ENCODE results near the gene RAB34. TPM values are rescaled to one million over a fixed set of nuclear protein-coding genes. Genes with fewer than 3 reads are reported as not detected.
A peak's percentile ranks its signal among the peaks of the same experiment; 100 is the strongest.
"Not testable (repeated sequence)": the region's sequence is repeated elsewhere in the genome, so short reads cannot be mapped to it uniquely, and the experiment has no call there.

Gene RAB34
- total RNA-seq, 2 donors from 2014 or later: 165 to 181 TPM

DNA sequence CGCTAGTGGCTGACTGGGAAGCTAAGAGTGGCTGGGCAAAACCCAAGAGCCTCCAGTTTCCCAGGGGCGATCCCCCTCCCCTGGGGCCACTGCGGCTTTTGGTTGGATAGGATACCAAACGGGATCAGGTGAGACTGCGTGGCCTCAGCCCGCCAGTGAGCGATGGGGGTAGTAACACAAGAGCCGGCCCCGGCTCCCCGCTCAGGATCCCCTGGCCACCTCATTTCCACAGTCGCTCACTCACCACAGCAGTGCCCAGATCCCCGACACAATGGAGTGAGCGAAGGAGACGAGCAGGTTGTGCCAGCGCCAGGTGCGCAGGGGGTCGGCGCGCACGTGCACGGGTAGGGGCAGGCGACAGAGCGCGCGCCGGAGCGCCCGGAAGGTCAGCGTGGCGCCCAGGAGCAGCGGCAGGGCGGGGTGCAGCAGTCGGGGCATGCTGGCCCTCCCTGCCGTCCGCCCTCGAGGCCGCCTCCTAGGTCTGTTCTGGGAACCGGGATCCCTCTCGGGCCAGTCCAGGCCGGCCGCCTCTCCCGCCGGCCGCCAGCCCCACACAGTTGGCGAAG is 8.1 kb upstream of the RAB34 start:
- WGBS: 2% methylated on average over 45 of the region's 45 CpGs
- H3K27ac ChIP-seq: peak overlapping the region; percentile 99

DNA sequence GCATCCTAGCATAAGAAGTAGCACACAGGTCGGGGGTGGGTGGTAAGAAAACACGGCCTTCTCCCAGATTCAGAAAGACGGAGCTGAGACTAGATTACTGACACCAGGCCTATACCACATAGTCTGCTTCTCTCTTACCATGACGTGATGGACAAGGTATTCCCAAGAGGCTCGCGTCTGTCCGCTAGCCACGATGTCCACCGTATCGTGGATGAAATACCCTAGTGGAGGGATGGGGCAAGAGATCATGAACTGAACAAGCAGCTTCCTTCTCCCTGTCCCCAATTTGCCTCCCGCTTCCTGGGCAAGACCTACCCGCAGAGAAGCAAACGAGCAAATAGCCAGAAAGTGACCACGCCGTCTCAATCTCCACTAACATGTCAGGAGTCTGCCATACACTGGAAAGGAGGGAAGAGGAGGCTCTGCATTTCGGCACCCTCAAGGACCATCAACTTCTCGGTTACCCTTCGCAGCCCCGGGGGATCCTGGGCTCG is 7.5 kb upstream of the RAB34 start:
- no peak for DNase-seq (ENCODE audit: low spot score)
- H3K4me1 ChIP-seq (replicated peaks): peaks cover 23% of the 10 kb centered on the region
- no peaks in the 10 kb centered on the region for H3K27me3 ChIP-seq (replicated peaks; ENCODE audit: insufficient read depth)
- peak overlapping the region; percentile 63 to 76 for H3K4me3 ChIP-seq
- peak overlapping the region; percentile 99 for H3K27ac ChIP-seq
- WGBS: 27% methylated on average over 20 of the region's 20 CpGs
- TF ChIP-seq POLR2A (IDR thresholded peaks at IDR 0.05): no peak
- no peaks in the 10 kb centered on the region for H3K9me3 ChIP-seq
- intact Hi-C loops (cut with DNase I): loop anchor here (5.0 to 10.0 kb wide), 2 partner anchors 190 to 227 kb away; partner anchors contain the start of gene PHF12
- peaks cover 5 to 7% of the 10 kb centered on the region in 2 donors for H3K36me3 ChIP-seq

More for the DNA sequence above, 8.1 kb upstream of the RAB34 start:
- intact Hi-C loops (cut with DNase I): loop anchor here (2.0 to 10.0 kb wide), 3 partner anchors 25 to 227 kb away; partner anchors contain the start of gene PHF12
- Histone ChIP-seq H3K36me3 (peaks cover 5 to 7% of the 10 kb centered on the region in 2 donors), H3K4me3 (peak overlapping the region; percentile 63 to 76), H3K9me3 (no peaks in the 10 kb centered on the region), H3K4me1 (replicated peaks) (peaks cover 22% of the 10 kb centered on the region), H3K27me3 (replicated peaks; ENCODE audit: insufficient read depth) (no peaks in the 10 kb centered on the region)
- DNase-seq (ENCODE audit: low spot score): peak; percentile 61
- TF ChIP-seq CTCF (IDR thresholded peaks at IDR 0.05) (no peak), POLR2A (IDR thresholded peaks at IDR 0.05) (peak; percentile 73), POLR2AphosphoS5 (IDR thresholded peaks at IDR 0.05) (peak; percentile 15)

DNA sequence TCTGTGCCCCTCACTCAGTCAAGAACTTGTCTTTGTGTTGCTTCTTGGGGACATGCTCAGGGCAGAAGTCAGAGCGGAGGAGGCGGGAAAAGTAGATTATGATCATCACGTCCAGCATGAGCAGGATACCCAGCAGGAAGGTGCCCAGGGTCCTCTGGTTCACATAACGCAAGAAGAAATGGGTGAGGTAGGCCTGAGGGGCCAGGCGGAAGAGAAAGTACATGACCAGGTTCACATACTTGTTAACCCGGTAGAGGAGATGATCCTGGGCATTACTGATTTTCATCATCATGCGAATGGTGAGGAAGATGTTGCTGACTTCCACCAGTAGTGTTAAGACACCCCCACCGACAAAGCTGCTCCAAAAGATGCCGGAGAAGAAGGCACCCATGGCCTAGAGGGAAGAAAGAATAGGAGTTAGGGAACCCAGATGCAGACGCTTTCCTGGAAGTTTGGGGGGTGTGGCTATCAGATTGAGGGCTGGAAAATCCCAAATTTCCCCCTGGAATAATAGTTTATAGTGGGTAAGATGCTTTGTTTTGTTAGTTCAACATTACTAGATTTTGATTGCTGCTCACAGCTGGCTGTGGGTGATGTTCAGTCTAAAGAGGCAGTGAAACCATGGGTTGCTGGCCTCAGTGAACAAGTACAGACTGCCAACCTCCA is 7.0 kb upstream of the RAB34 start:
- H3K27ac ChIP-seq: peak overlapping the region; percentile 99
- TF ChIP-seq POLR2A (IDR thresholded peaks at IDR 0.05) (no peak), POLR2AphosphoS5 (IDR thresholded peaks at IDR 0.05) (no peak), CTCF (IDR thresholded peaks at IDR 0.05) (no peak)
- peaks cover 23% of the 10 kb centered on the region for H3K4me1 ChIP-seq (replicated peaks)
- H3K27me3 ChIP-seq (replicated peaks; ENCODE audit: insufficient read depth): no peaks in the 10 kb centered on the region
- no peaks in the 10 kb centered on the region for H3K9me3 ChIP-seq
- H3K4me3 ChIP-seq: no peak overlapping the region
- intact Hi-C loops (cut with DNase I): loop anchor here (5.0 to 10.0 kb wide), 2 partner anchors 190 to 228 kb away; partner anchors contain the start of gene PHF12
- no peak for DNase-seq (ENCODE audit: low spot score)
- 68% methylated on average over 10 of the region's 10 CpGs for WGBS
- H3K36me3 ChIP-seq: peaks cover 5 to 7% of the 10 kb centered on the region in 2 donors

DNA sequence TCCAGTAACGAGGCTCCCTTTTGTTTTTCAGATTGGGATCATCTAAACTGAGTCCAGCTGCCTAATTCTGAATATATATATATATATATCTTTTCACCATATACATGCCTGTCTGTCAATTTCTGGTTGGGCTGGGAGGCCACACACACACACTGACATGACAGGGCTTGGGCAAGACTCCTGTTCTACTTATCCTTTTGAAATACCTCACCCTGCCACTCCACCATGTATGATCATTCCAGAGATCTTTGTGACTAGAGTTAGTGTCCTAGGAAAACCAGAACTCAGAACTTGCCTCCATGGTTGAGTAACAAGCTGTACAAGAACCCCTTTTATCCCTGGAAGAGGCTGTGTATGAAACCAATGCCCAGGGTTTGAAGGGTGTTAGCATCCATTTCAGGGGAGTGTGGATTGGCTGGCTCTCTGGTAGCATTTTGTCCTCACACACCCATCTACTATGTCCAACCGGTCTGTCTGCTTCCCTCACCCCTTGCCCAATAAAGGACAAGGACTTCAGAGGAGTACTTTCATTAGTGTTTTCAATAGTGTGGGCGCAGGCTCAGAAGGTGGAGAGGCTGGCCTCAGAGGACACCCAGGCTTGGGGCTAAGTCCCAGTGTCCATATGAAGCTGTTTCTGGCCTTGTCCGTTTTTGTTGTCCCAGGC is 6.3 kb upstream of the RAB34 start:
- 45% methylated on average over 4 of the region's 4 CpGs for WGBS
- intact Hi-C loops (cut with DNase I): loop anchor here (10.0 kb wide), 1 partner anchor 191 kb away; no protein-coding TSS in a partner anchor
- H3K27me3 ChIP-seq (replicated peaks; ENCODE audit: insufficient read depth); H3K9me3 ChIP-seq; H3K36me3 ChIP-seq; H3K4me3 ChIP-seq: not testable (repeated sequence)
- peak; percentile 62 for DNase-seq (ENCODE audit: low spot score)
- peaks cover 23% of the 10 kb centered on the region for H3K4me1 ChIP-seq (replicated peaks)
- H3K27ac ChIP-seq: peak overlapping the region; percentile 99
- TF ChIP-seq POLR2AphosphoS5 (IDR thresholded peaks at IDR 0.05): peak; percentile 91

DNA sequence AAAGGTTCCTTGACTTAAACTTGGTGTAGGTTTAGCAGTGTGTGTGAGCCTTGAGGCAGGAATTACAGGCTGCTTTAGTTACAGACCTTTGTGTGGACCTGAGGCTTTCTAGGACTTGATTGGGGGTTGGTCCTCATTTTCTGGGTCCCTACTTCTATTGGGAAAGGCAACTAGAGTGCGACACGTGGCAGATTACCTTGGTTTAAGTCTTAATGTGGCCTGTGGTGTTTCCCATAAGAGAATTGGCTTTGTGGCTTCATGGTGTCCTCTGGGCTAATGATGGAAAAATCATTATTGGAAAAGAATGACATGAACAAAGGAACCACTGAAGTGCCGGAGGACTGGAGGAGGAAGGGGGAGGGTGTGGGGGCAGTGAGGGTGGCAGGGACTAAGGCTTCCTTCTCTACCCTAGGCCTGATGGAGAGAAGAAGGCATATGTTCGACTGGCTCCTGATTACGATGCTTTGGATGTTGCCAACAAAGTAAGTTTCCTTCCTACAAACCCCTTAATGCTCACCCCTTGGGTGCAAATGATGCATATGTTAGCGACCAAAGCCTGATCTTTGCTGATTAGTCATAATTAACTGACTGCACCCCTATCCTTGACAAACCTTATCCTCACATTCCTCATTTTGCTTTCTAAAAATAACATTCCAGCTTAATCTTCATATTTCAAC is 5.6 kb upstream of the RAB34 start:
- intact Hi-C loops (cut with DNase I): loop anchor here (10.0 kb wide), 1 partner anchor 192 kb away; no protein-coding TSS in a partner anchor
- peaks cover 5 to 7% of the 10 kb centered on the region in 2 donors for H3K36me3 ChIP-seq
- no peak for TF ChIP-seq POLR2A (IDR thresholded peaks at IDR 0.05)
- TF ChIP-seq POLR2AphosphoS5 (IDR thresholded peaks at IDR 0.05): no peak
- H3K4me3 ChIP-seq: no peak overlapping the region
- peaks cover 23% of the 10 kb centered on the region for H3K4me1 ChIP-seq (replicated peaks)
- WGBS: 65% methylated on average over 6 of the region's 6 CpGs
- no peaks in the 10 kb centered on the region for H3K27me3 ChIP-seq (replicated peaks; ENCODE audit: insufficient read depth)
- H3K27ac ChIP-seq: peak overlapping the region; percentile 99
- H3K9me3 ChIP-seq: no peaks in the 10 kb centered on the region
- DNase-seq (ENCODE audit: low spot score): no peak
